ENCODE data around the gene SLC26A9.

Gene SLC26A9, protein sequence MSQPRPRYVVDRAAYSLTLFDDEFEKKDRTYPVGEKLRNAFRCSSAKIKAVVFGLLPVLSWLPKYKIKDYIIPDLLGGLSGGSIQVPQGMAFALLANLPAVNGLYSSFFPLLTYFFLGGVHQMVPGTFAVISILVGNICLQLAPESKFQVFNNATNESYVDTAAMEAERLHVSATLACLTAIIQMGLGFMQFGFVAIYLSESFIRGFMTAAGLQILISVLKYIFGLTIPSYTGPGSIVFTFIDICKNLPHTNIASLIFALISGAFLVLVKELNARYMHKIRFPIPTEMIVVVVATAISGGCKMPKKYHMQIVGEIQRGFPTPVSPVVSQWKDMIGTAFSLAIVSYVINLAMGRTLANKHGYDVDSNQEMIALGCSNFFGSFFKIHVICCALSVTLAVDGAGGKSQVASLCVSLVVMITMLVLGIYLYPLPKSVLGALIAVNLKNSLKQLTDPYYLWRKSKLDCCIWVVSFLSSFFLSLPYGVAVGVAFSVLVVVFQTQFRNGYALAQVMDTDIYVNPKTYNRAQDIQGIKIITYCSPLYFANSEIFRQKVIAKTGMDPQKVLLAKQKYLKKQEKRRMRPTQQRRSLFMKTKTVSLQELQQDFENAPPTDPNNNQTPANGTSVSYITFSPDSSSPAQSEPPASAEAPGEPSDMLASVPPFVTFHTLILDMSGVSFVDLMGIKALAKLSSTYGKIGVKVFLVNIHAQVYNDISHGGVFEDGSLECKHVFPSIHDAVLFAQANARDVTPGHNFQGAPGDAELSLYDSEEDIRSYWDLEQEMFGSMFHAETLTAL

DNA sequence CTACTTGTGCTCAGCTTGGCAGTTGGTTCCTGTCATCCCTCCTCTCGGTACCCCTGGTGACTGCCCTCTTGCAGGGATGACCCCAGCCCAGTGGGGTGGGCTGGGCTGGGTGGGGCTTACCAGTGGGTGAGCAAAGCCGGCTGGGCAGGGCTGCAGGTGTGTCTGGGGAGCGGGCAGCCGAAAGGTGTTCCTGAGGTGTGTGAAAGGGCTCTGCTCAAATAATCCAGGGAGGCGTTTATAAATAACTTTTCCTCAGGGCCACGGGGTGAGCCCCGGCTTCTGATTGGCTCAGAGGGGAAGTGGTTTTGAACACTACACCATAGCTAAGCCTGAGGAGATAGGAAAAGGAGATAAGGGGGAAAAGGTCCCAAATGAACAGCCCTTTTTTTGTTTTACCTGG is at the start of gene SLC26A9:
TSS of gene SLC26A9 (minus strand) at position 212 of the 400 bp plus-strand sequence. CDS start 7,636 bp downstream, outside the sequence.
- no peak for DNase-seq

GRCh38 chr1:205992218-205992882 is 49.1 kb upstream of the SLC26A9 start:
- no peak for DNase-seq

- DNase-seq: no peak
These were observed 48.0 kb upstream of the SLC26A9 start for GRCh38 chr1:205991237-205991636.

DNA sequence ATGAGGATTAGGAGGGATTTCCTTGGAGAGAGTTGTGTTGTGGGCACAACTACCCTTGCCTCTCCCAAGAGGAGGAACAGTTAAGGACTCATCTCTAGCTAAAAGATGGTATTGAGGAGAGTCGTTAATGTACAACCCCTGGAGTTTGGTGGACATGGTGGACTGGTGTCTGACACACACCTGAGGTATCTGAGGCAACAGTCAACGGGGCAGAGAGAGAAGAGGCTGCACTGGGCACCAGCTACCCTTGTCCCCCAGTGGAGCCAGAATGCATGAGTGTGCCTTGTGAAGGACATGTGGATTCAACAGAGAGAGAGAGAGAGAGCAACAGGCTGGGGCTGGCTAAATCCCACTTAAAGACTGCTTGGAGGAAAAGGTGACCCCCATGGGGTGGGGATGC is 47.0 kb upstream of the SLC26A9 start:
- no peak for DNase-seq

GRCh38 chr1:205989786-205990185 is 46.5 kb upstream of the SLC26A9 start:
- DNase-seq: no peak

- DNase-seq: no peak
These were observed 45.3 kb upstream of the SLC26A9 start for GRCh38 chr1:205988585-205988995.

DNA sequence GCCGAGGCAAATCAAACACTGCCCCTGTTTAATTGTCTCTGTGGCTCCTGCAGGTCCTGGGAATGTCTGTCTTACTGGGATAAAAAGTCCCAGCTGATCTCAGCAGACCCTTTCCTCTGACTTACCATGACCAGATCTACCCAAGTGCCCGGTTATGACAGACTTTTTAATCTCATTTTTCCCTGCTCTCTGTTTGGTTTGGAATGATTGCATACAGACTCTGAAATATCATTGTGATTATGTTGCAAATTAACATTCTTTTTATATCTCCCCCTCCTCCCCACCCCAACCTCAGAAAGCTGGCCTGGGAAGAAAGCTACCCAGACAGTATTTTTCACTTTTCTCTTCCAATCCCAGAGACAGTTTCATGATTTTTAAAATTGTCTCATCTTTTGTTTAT is 43.6 kb upstream of the SLC26A9 start:
- no peak for DNase-seq

- no peak for DNase-seq
These were observed 43.0 kb upstream of the SLC26A9 start for GRCh38 chr1:205986292-205986691.

- no peak for DNase-seq
These were observed 42.2 kb upstream of the SLC26A9 start for GRCh38 chr1:205985330-205986005.

GRCh38 chr1:205983925-205984725 is 40.9 kb upstream of the SLC26A9 start:
- DNase-seq: no peak

DNA sequence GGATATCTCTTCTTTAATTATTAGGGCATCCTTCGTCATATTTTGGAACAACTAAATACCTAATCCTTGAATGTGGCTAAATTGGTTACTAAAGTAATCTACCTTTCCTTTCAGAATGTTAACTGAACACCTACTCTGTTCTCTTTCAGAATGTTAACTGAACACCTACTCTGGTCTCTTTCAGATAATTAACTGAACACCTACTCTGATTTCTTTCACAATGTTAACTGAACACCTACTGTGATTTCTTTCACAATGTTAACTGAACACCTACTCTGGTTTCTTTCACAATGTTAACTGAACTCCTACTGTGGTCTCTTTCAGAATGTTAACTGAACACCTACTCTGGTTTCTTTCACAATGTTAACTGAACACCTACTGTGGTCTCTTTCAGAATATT is 38.0 kb upstream of the SLC26A9 start:
- no peak for DNase-seq

DNA sequence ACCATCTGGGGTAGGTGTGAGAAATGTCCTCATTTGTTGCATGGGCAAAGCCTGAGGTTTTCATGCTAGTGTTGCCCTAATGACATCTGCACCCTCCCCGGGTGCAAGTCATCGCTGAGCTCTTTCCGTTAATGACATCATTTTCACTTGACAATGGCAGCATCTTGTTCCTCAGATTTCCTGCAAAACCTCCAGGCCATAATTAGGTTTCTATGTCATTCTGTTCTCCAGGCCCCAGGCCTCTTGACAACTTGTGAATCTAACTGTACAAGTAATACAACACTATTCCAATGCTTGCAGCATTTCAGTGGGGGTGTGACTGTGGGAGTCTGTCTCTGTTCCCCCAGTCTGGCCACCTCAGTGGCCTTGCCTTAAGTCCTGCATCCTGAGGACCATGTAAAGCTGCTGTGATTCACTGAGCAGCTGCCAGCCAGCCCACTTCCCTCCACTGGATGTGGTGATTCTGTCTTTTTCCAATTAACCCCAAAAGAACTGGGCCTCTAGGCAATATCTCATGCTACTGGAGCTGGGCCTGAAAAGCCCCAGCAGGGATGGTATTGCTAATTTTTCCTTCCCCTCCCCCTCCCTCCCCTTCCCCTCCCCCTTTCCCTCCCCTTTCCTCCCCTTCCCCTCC is 37.1 kb upstream of the SLC26A9 start:
- no peak for DNase-seq

- DNase-seq: no peak
These were observed 36.0 kb upstream of the SLC26A9 start for GRCh38 chr1:205979301-205979700.

DNA sequence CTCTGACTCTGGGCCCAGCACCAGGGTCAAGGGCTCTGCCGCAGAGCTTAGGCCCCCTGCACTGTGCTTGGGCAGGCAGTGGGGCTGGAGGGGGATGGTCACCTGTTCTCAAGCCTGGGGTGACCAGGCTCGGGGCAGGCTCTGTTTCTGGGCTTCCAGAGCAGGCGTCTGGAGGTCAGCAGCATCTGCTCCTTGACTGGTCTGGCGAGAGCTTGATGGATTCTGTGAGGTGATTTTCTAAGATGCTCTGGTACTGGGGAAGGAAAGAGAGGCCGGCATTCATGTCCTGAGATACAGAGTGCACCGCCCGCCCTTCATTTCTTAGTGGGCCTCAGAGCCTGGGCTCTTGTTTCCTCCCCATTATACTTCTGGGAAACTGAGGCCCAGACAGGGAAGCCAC is 35.4 kb upstream of the SLC26A9 start:
- no peak for DNase-seq

DNA sequence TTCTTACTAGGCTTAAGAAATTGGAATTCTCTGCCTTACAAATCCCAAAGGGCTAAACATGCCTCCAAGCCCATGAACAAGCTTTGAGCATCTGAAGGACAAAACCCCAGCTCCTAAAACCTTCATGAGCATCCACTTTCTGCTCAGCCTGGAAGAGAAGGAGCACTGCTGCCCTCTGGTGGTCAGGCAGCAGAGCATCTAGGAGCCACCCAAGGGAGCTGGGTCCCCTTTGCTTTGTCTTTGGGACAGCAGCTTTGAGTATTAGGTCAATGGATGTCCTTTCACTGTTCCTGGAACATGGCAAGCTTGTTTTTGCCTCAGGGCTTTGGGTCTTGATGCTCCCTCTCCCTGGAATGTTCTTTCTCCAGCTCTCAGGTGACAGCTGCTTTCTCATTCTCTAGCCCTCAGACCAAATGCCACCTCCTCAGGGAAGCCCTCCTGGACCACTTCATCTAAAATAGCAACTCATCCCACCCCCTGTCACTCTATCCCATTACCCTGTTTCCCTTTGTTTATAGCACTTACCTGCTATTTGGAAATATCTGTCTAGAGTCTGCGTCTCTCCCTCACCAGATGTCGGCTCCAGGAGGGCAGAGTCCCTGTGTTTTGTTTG is 34.3 kb upstream of the SLC26A9 start:
- DNase-seq: peak; percentile 82

GRCh38 chr1:205976708-205977401 is 33.6 kb upstream of the SLC26A9 start:
- no peak for DNase-seq

DNA sequence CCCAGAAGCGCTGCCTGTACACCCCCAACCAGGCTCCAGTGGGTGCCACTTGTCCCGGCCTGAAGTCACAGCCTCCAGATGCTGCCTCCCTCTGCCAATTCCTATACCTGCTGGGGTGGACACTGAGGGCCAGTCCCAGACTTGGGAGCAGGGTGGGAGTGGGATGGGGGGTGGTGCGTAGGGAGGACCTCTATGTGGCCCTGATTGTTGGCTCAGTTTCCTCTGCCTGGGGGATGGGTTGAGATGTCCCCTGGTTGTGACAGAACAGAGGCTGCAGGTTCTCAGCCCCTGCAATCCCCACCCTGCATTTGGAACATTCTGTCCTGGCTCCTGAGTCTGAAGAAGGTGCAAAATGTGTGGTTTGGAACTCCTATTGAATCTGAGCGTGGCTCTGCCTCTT is 32.8 kb upstream of the SLC26A9 start:
- DNase-seq: no peak

DNA sequence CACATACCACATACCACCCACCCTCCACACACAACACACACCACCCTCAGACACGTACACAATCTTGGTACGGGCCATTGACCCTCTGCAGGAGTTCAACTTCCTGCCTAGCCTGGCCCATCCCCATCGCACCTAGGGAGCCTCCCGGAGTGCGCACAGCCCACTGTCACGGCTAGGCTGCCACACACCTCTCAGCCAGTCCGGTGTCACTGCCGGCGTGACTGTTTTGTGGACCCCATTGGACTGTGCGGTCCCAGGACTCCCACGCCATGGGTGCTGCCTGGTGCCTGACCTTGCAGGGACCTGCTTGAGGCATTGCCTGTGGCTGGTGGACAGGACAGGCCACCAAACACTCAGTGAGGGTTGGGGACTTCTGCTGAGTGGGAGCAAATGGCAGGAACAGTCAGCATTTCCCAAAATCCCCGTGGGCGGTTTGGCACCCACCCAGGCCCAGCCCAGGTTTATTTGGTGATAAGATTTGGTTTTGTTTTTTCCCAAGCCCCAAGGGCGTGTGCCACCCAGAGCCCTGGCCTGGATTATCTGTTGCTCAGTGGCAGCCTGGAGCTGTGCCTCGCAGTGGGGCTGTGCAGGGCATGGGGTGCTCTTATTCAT is 32.2 kb upstream of the SLC26A9 start:
- no peak for DNase-seq

- no peak for DNase-seq
These were observed 31.5 kb upstream of the SLC26A9 start for GRCh38 chr1:205974712-205975111.

Measured in CD4-positive, alpha-beta T cell treated with Interleukin-6 for 4 hours (primary cell).